OCI-LY7 (cell line): ENCODE data around the gene GHRHR. TPM values are rescaled to one million over a fixed set of nuclear protein-coding genes. Genes with fewer than 3 reads are reported as not detected.
A peak's percentile ranks its signal among the peaks of the same experiment; 100 is the strongest.

Source experiments
- Bru-seq: library from RNA; stranded (reverse); fragments of 400-500 nt; gene quantifications from one replicate; lab custom pipeline; 2021; lab: Mats Ljungman, UMichigan
- BruChase-seq, 2 experiments: library from RNA; stranded (reverse); fragments of 400-500 nt; gene quantifications; one replicate each; lab custom pipeline; 2021; lab: Mats Ljungman, UMichigan
- BruUV-seq: library from RNA; stranded (reverse); fragments of 400-500 nt; replicated peaks from 2 replicates; lab custom pipeline; 2021; lab: Mats Ljungman, UMichigan
- CTCF ChIA-PET: fragments of 300-600 bp; sonication (Branson Sonifier 250); formaldehyde crosslinking; loops from one replicate; lab custom pipeline; 2022; ENCODE audit warnings: antibody characterized with exemption; ENCODE audit not compliant: unreplicated experiment; lab: Charles Lee
- POLR2A ChIA-PET: fragments of 300-600 bp; sonication (Branson Sonifier 250); formaldehyde crosslinking; loops from one replicate; lab custom pipeline; 2022; ENCODE audit warnings: antibody characterized with exemption; lab: Charles Lee
- DNase-seq: peaks from one replicate; pipeline ENCODE4 v3.0.0-alpha.2; 2015; ENCODE audit warnings: low spot score
- H2AFZ ChIP-seq: fragments of 200-600 bp; sonication (generic), shearing (Covaris generic); 2 replicates; pipeline ENCODE4 v1.6.1; 2014; ENCODE audit warnings: mild to moderate bottlenecking, antibody characterized with exemption, low read length, moderate library complexity
- H3K27ac ChIP-seq: fragments of 200-600 bp; sonication (generic); 2 replicates; pipeline ENCODE4 v1.5.1; 2014; ENCODE audit warnings: mixed run types, low read depth, mild to moderate bottlenecking, moderate library complexity, low read length, inconsistent platforms; ENCODE audit not compliant: poor library complexity, severe bottlenecking
- H3K36me3 ChIP-seq: fragments of 200-600 bp; sonication (generic); 2 replicates; pipeline ENCODE4 v1.6.1; 2014; ENCODE audit warnings: mild to moderate bottlenecking, antibody characterized with exemption, low read length, moderate library complexity, mixed read lengths; ENCODE audit not compliant: insufficient read depth
- H3K4me1 ChIP-seq: fragments of 200-600 bp; sonication (generic); 2 replicates; pipeline ENCODE4 v1.5.1; 2014; ENCODE audit warnings: mild to moderate bottlenecking, low read length; ENCODE audit not compliant: insufficient read depth, poor library complexity, severe bottlenecking
- H3K4me2 ChIP-seq: fragments of 200-600 bp; sonication (generic); 2 replicates; pipeline ENCODE4 v1.6.1; 2014; ENCODE audit warnings: mild to moderate bottlenecking, low read length
- H3K4me3 ChIP-seq: fragments of 200-600 bp; sonication (generic); 2 replicates; pipeline ENCODE4 v1.5.1; 2014; ENCODE audit warnings: mild to moderate bottlenecking, low read depth, low read length; ENCODE audit not compliant: poor library complexity, severe bottlenecking
- H3K79me2 ChIP-seq: fragments of 200-600 bp; sonication (generic); 2 replicates; pipeline ENCODE4 v1.6.1; 2016; ENCODE audit warnings: low read depth, mild to moderate bottlenecking, low read length, moderate library complexity, mixed read lengths; ENCODE audit not compliant: insufficient read depth
- H3K9me2 ChIP-seq: fragments of 200-600 bp; sonication (generic); 2 replicates; pipeline ENCODE4 v1.6.1; 2016; ENCODE audit warnings: mild to moderate bottlenecking, low read length, mixed read lengths; ENCODE audit not compliant: insufficient read depth
- H3K9me3 ChIP-seq: fragments of 200-600 bp; sonication (generic); 2 replicates; pipeline ENCODE4 v1.6.1; 2014; ENCODE audit warnings: mild to moderate bottlenecking, mixed run types, low read length, mixed read lengths
- H4K20me1 ChIP-seq: fragments of 200-600 bp; sonication (generic); 2 replicates; pipeline ENCODE4 v1.6.1; 2014; ENCODE audit warnings: mild to moderate bottlenecking, antibody characterized with exemption, low read length, moderate library complexity, mixed read lengths; ENCODE audit not compliant: insufficient read depth
- CTCF ChIP-seq: fragments of 200-600 bp; sonication (generic); conservative IDR thresholded peaks from 2 replicates; pipeline ENCODE4 v1.5.1; 2014; ENCODE audit warnings: mild to moderate bottlenecking, antibody characterized with exemption, low read length, moderate library complexity, mixed read lengths
- EZH2phosphoT487 ChIP-seq: fragments of 200-600 bp; sonication (generic); IDR thresholded peaks from 2 replicates; pipeline ENCODE4 v1.6.1; 2018; ENCODE audit warnings: low read depth, borderline replicate concordance, mild to moderate bottlenecking, mixed run types, antibody characterized with exemption, low read length, moderate library complexity, mixed read lengths
- intact Hi-C: fragments of 100-400 bp; cut with micrococcal nuclease; formaldehyde crosslinking; loops from one replicate; pipeline ENCODE4 v1.10.0; 2022; ENCODE audit not compliant: unreplicated experiment
- long read RNA-seq: library from polyadenylated mRNA; stranded (forward); transcript quantifications from one replicate; pipeline ENCODE4 v2.0.0, GENCODE V29; 2022
- total RNA-seq, 2 experiments: library from RNA; depleted of rRNA in 1 of 2; stranded (reverse); fragments of >200 nt in 1 of 2; shearing (Covaris generic) in 1 of 2; gene quantifications; 2 replicates each; pipeline ENCODE4 v1.2.3, GENCODE V29; 2014 to 2022

The GHRHR gene
- total RNA-seq (2014; rRNA removed; shearing (Covaris generic)) (not detected in 2 replicates), total RNA-seq (2022) (not detected in 2 replicates), Bru-seq, nascent RNA (percentile 11 among the genes with signal in this experiment), BruChase-seq, experiment 1, labeled RNA remaining after a 6-hour chase (not detected), BruChase-seq, experiment 2, labeled RNA remaining after a 2-hour chase (not detected)
- long read RNA-seq, result 0 reads

DNA sequence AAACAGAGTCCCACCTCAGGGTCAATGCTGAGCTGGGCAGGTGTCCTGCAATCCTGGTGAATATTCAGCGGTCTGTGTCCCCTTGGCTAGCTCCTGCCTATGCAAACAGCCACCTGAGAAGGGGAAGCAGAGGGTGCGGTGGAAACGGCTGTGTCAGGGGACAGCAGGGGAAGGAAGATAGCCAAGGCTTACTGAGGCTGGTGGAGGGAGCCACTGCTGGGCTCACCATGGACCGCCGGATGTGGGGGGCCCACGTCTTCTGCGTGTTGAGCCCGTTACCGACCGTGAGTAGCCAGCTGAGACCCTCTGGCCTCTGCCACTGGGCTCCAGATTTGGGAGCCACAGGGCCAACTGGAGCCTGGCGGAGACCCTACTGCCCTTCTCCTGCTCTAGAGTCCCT is at the start of gene GHRHR:
Gene GHRHR, plus strand, starts transcription at position 112 of the 400 bp plus-strand sequence. Its CDS starts 116 bp downstream, at position 228.
- ChIA-PET CTCF (interaction anchor here (1.3 kb wide), 1 partner anchor 10 kb away, joined by 3 read pairs; no protein-coding TSS in a partner anchor), POLR2A (no interaction called here)
- no peak within 1 kb of the TSS for H3K4me2 ChIP-seq
- H3K79me2 ChIP-seq, result no peaks in the 10 kb centered on the region
- H3K27ac ChIP-seq, result no peak within 1 kb of the TSS
- H3K9me3 ChIP-seq, result no peaks in the 10 kb centered on the region
- H3K9me2 ChIP-seq, result no peaks in the 10 kb centered on the region
- intact Hi-C loops, result no loop called here
- H3K4me3 ChIP-seq, result no peak within 1 kb of the TSS
- no peak for DNase-seq
- no peak within 1 kb of the TSS for H2AFZ ChIP-seq
- H3K4me1 ChIP-seq, result peaks cover 9% of the 10 kb centered on the region
- no TSS peak for BruUV-seq
- TF ChIP-seq CTCF, result no peak
- no peak for TF ChIP-seq EZH2phosphoT487
- H3K36me3 ChIP-seq, result no peaks in the 10 kb centered on the region
- H4K20me1 ChIP-seq, result no peaks in the 10 kb centered on the region

DNA sequence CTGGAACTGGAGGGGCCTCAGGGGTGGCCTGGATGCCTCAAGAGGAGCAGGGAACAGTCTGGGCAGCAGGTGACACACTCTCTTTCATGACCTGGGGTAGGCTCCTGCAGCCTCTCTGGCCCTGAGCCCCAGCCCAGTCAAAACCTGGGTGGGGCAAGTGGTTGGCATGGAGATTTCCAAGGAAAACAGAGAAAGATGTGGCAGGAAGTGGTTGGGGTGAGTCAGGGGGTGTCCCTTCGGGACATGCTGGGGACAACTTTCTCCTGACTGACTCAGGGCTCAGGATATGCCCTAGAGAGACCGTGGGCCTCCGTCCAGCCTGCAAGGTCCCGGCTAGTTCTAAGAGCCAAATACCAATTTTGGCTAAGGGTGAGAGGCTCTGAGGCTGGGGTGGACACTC is 49.2 kb upstream of the GHRHR start:
- no peaks in the 10 kb centered on the region for H3K9me2 ChIP-seq
- no peak overlapping the region for H2AFZ ChIP-seq
- H3K36me3 ChIP-seq, result no peaks in the 10 kb centered on the region
- H3K4me2 ChIP-seq, result no peak overlapping the region
- intact Hi-C loops, result no loop called here
- no peak for DNase-seq
- H3K27ac ChIP-seq, result no peak overlapping the region
- H3K79me2 ChIP-seq, result no peaks in the 10 kb centered on the region
- TF ChIP-seq EZH2phosphoT487 (no peak), CTCF (no peak)
- ChIA-PET CTCF (no interaction called here), POLR2A (no interaction called here)
- no peaks in the 10 kb centered on the region for H3K9me3 ChIP-seq
- H3K4me1 ChIP-seq, result no peaks in the 10 kb centered on the region
- no peak overlapping the region for H3K4me3 ChIP-seq
- BruUV-seq, result no TSS peak
- no peaks in the 10 kb centered on the region for H4K20me1 ChIP-seq

- POLR2A ChIA-PET, result no interaction called here
- DNase-seq, result no peak
- Histone ChIP-seq H2AFZ (no peak overlapping the region), H4K20me1 (no peaks in the 10 kb centered on the region), H3K9me3 (no peaks in the 10 kb centered on the region), H3K4me1 (no peaks in the 10 kb centered on the region), H3K4me2 (no peak overlapping the region), H3K4me3 (no peak overlapping the region), H3K9me2 (no peaks in the 10 kb centered on the region), H3K27ac (no peak overlapping the region), H3K79me2 (no peaks in the 10 kb centered on the region), H3K36me3 (no peaks in the 10 kb centered on the region)
- intact Hi-C loops, result no loop called here
- CTCF ChIA-PET, result no interaction called here
- no peak for TF ChIP-seq EZH2phosphoT487
- TF ChIP-seq CTCF, result no peak
- no TSS peak for BruUV-seq
These were observed 48.6 kb upstream of the GHRHR start for GRCh38 chr7:30915005-30915601.
